Measurements from ENCODE around the gene CCT8L2. TPM values are rescaled to one million over a fixed set of nuclear protein-coding genes. Genes with fewer than 3 reads are reported as not detected.
"Not testable (repeated sequence)": the region's sequence is repeated elsewhere in the genome, so short reads cannot be mapped to it uniquely, and the experiment has no call there.

Gene CCT8L2
- polyA plus RNA-seq, 5 donors: not detected

DNA sequence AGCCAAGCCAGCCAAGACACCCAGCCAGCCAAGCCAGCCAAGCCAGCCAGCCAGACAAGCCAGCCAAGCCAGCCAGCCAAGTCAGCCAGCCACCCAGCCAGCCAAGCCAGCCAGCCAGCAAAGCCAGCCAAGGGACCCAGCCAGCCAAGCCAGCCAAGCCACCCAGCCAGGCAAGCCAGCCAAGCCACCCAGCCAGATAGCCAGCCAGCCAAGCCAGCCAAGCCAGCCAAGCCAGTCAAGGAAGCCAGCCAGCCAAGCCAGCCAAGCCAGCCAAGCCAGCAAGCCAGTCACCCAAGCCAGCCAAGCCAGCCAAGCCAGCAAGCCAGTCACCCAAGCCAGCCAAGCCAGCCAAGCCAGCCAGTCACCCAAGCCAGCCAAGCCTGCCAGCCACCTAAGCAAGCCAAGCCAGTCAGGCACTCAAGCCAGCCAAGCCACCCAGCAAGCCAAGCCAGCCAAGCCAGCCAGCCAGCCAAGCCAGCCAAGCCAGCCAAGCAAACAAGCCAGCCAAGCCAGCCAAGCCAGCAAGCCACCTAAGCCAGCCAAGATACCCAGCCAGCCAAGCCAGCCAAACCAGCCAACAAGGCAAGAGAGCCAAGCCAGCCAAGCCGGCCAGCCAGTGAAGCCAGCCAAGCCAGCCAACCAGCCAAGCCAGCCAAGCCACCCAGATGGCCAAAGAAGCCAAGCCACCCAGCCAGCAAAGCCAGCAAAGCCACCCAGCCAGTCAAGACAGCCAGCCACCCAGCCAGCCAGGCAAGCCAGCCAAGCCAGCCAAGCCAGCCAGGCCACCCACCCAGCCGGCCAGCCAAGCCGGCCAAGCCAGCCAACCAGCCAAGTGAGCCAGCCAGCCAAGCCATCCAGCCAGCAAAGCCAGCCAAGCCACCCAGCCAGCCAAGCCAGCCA is 33.3 kb downstream of the CCT8L2 start:
- no peak for DNase-seq

DNA sequence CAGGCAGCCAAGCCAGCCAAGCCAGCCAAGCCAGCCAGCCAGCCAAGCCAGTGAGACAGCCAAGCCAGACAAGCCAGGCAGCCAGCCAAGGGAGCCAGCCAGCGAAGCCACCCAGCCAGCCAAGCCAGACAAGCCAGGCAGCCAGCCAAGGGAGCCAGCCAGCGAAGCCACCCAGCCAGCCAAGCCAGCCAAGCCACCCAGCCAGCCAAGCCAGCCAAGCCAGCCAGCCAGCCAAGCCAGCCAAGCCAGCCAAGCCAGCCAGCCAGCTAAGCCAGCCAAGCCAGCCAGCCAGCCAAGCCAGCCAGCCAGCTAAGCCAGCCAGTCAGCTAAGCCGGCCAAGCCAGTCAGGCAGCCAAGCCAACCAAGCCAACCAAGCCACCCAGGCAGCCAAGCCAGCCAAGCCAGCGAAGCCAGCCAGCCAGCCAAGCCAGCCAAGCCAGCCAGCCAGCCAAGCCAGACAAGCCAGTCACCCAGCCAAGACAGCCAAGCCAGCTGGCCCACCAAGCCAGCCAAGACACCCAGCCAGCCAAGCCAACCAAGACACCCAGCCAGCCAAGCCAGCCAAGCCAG is 34.1 kb downstream of the CCT8L2 start:
- DNase-seq: not testable (repeated sequence)

DNA sequence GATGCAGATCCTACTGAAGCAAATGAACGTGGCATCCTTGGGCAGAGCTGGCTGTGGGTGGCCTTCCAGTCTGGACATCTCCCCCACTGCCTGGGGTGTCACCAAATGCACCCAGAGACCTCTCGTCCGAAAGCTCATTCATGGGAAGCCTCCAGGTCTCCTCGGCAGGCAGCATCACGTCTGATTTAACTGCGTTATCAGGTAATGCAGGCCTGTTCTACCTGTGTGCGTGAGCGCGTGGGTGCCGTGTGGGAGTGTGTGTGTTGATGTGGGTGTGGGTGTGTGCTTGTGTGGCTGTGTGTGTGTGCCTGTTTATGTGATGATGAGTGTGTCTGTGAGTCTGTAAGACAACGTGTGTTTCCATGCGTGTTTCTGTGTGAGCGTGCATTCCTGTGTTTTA is 35.1 kb downstream of the CCT8L2 start:
- DNase-seq: not testable (repeated sequence)

DNA sequence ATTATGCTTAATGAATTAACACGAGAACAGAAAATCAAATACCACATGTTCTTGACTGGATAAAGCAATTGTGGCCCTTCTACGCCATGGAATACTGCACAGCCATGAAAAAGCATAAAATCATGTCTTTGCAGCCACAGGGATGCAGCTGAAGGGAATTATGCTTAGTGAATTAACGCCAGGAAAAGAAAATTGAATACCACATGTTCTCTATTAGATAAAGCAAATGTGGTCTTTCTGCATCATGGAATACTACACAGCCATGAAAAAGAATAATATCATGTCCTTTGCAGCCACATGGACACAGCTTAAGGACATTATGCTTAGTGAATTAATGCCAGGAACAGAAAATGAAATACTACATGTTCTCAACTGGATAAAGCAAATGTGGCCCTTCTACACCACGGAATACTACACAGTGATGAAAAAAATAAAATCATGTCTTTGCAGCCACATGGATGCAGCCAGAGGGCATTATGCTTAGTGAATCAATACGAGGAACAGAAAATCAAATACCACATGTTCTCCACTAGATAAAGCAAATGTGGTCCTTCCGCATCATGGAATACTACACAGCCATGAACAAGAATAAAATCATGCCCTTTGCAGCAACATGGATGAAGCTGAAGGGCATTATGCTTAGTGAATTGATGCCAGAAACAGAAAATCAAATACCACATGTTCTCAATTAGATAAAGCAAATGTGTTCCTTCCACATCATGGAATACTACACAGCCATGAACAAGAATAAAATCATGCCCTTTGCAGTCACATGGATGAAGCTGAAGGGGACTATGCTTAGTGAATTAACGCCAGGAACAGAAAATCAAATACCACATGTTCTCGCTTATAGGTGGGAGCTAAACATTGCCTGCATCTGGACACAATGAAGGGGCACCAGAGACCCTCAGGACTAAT is 37.3 kb downstream of the CCT8L2 start:
- not testable (repeated sequence) for DNase-seq

DNA sequence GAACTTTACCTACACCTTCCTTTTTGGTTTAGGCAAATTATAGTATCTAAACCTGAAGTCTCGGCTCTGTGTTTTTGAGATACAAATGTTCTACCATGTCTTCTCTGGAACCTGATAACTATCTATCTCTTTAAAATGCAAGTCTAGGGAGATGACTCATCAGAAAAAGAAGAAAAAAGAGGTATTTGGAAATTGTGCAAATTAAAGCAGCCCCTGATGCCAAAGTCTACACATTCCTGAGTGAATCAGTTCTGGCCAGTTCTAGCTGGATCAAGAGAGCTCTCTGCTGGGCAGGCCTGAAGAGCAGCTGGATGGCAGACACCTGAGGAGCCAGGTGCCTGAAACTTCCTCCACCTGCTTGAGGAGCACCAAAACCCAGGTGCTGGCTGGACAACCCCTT is 49.3 kb downstream of the CCT8L2 start:
- DNase-seq: not testable (repeated sequence)

Other genes with a start within 250 kb of the CCT8L2 start
- gene XKR3, start 232.6 kb upstream of the CCT8L2 start, polyA plus RNA-seq (ENCODE audit: insufficient read depth in 1 of 5, insufficient read length in 5 of 5, low replicate concordance in 1 of 5): not detected

All from right lung (tissue), 5 donors.